Suprapubic skin (tissue), 3 donors: ENCODE measurements around the gene KRT23.

ENCODE experiments used
- CTCF ChIP-seq, 2 donors: fragments of 200-600 bp in 1 of 2; fragments of 450-650 bp in 1 of 2; sonication (generic) in 1 of 2; IDR thresholded peaks; one replicate each; pipeline ENCODE4 v1.5.1; 2016 to 2019; ENCODE audit warnings: antibody characterized with exemption in 2 of 2, mild to moderate bottlenecking in 1 of 2, moderate library complexity in 1 of 2
- POLR2A ChIP-seq, 2 donors: fragments of 450-650 bp; IDR thresholded peaks; one replicate each; pipeline ENCODE4 v1.6.1; 2017; ENCODE audit warnings: antibody characterized with exemption in 2 of 2, mild to moderate bottlenecking in 2 of 2, moderate library complexity in 2 of 2

GRCh38 chr17:40980117-40980516, 42.7 kb upstream of the KRT23 start:
- TF ChIP-seq CTCF (IDR thresholded peaks at IDR 0.05) (no peak), POLR2A (IDR thresholded peaks at IDR 0.05) (no peak)
